NCI-H2171 (cell line): ENCODE measurements around the gene CLEC16A.
A peak's percentile ranks its signal among the peaks of the same experiment; 100 is the strongest.

Experiments used
- DNase-seq: peaks from one replicate; lab custom pipeline; 2025; lab: John Stamatoyannopoulos, UW

The CLEC16A gene

GRCh38 chr16:11060842-11061241, 116.5 kb downstream of the CLEC16A start:
- DNase-seq = no peak

- DNase-seq = no peak
These were observed 117.4 kb downstream of the CLEC16A start for GRCh38 chr16:11061629-11062270.

- no peak for DNase-seq
These were observed 119.3 kb downstream of the CLEC16A start for GRCh38 chr16:11063448-11064201.

- no peak for DNase-seq
These were observed 119.8 kb downstream of the CLEC16A start for GRCh38 chr16:11064202-11064540.

GRCh38 chr16:11064851-11065250, 120.5 kb downstream of the CLEC16A start:
- DNase-seq = no peak

GRCh38 chr16:11066261-11066870, 122.0 kb downstream of the CLEC16A start:
- DNase-seq = no peak

GRCh38 chr16:11067266-11067665, 122.9 kb downstream of the CLEC16A start:
- DNase-seq = no peak

GRCh38 chr16:11067697-11068141, 123.4 kb downstream of the CLEC16A start:
- no peak for DNase-seq

- no peak for DNase-seq
These were observed 127.5 kb downstream of the CLEC16A start for GRCh38 chr16:11071829-11072228.

GRCh38 chr16:11072420-11073153, 128.2 kb downstream of the CLEC16A start:
- no peak for DNase-seq

GRCh38 chr16:11073407-11073999, 129.1 kb downstream of the CLEC16A start:
- no peak for DNase-seq

GRCh38 chr16:11074131-11074530, 129.8 kb downstream of the CLEC16A start:
- no peak for DNase-seq

GRCh38 chr16:11075163-11075562, 130.8 kb downstream of the CLEC16A start:
- DNase-seq = no peak

- DNase-seq = peak; percentile 85
These were observed 132.1 kb downstream of the CLEC16A start for GRCh38 chr16:11076259-11077018.

GRCh38 chr16:11078812-11079459, 134.6 kb downstream of the CLEC16A start:
- DNase-seq = no peak

GRCh38 chr16:11079652-11080187, 135.4 kb downstream of the CLEC16A start:
- peak; percentile 32 for DNase-seq

- no peak for DNase-seq
These were observed 136.1 kb downstream of the CLEC16A start for GRCh38 chr16:11080327-11080967.

- no peak for DNase-seq
These were observed 136.8 kb downstream of the CLEC16A start for GRCh38 chr16:11080999-11081630.

- DNase-seq = no peak
These were observed 137.9 kb downstream of the CLEC16A start for GRCh38 chr16:11082108-11082859.
